Measurements from ENCODE around the gene ACAN. TPM values are rescaled to one million over a fixed set of nuclear protein-coding genes. Genes with fewer than 3 reads are reported as not detected.

ACAN gene
- total RNA-seq, 1 experiment from 2014 or later = 0.50 TPM

GRCh38 chr15:88800738-88801137 lies 2.5 kb upstream of the ACAN start:
- Mint-ChIP-seq H3K4me3 (no peak overlapping the region), H3K27ac (no peak overlapping the region), H3K27me3 (ENCODE audit: low read depth) (peaks cover 92% of the 10 kb centered on the region), H3K4me1 (peaks cover 2 to 16% of the 10 kb centered on the region in 2 experiments; a peak in 3 of 4 replicates), H3K9me3 (peaks cover 0 to 2% of the 10 kb centered on the region in 2 experiments; a peak in 1 of 5 replicates), H3K36me3 (ENCODE audit: insufficient read depth in 1 of 3, low read depth in 3 of 3) (peaks cover 0 to 2% (median 0%) of the 10 kb centered on the region in 3 experiments; a peak in 2 of 7 replicates)
- no peak overlapping the region for H3K18ac ChIP-seq (ENCODE audit: insufficient read length, low read depth, low read length)
- H4K8ac ChIP-seq (replicated peaks; ENCODE audit: insufficient read length, low read depth, low read length) = no peak overlapping the region
- DNase-seq = no peak
- TF ChIP-seq CTCF (conservative IDR thresholded peaks at IDR 0.05) = no peak
- no peak overlapping the region for H3K23ac ChIP-seq (ENCODE audit: insufficient read length, low read depth, low read length)
- peaks cover 35% of the 10 kb centered on the region for H3K27me3 ChIP-seq (ENCODE audit: insufficient read depth, low read length)
- H4K91ac ChIP-seq (ENCODE audit: insufficient read length, low read depth, low read length) = no peak overlapping the region
- no peak overlapping the region for H2BK5ac ChIP-seq (ENCODE audit: insufficient read length, low read length)
- H2BK120ac ChIP-seq (ENCODE audit: low read depth, low read length, poor library complexity, severe bottlenecking) = no peak overlapping the region
- H2BK12ac ChIP-seq (ENCODE audit: insufficient read length, low read depth, low read length) = no peak overlapping the region
- no peak overlapping the region for H2BK20ac ChIP-seq (ENCODE audit: low read depth, low read length, poor library complexity, severe bottlenecking)
- no CpG with 5 or more reads among the region's 4 CpGs for WGBS (ENCODE audit: extremely low coverage, insufficient read length, low lambda C conversion rate)
- H3K27ac ChIP-seq (ENCODE audit: insufficient read length, low read depth, low read length) = no peak overlapping the region
- H3K79me2 ChIP-seq (ENCODE audit: insufficient read depth, low read length) = no peaks in the 10 kb centered on the region
- H3K23me2 ChIP-seq (ENCODE audit: insufficient read length, low read depth, low read length, poor library complexity, severe bottlenecking) = peaks cover 11% of the 10 kb centered on the region
- no peak overlapping the region for H3K9ac ChIP-seq (ENCODE audit: extremely low read depth, insufficient read length, low read length)
- H3K56ac ChIP-seq (ENCODE audit: insufficient read length, low read depth, low read length) = no peak overlapping the region
- no peak overlapping the region for H3K14ac ChIP-seq (ENCODE audit: insufficient read depth, low read length)
- no peak overlapping the region for H2AFZ ChIP-seq (ENCODE audit: low read length)
- H3K4me2 ChIP-seq (ENCODE audit: insufficient read depth, insufficient read length, low read length) = no peak overlapping the region
- H2AK5ac ChIP-seq (ENCODE audit: insufficient read length, low read length) = no peak overlapping the region
- no peaks in the 10 kb centered on the region for H3K4me1 ChIP-seq (ENCODE audit: insufficient read depth, low read length)
- no peak overlapping the region for H3T11ph ChIP-seq (ENCODE audit: low read length)
- H3K79me1 ChIP-seq (ENCODE audit: insufficient read depth, low read depth, low read length, poor library complexity, severe bottlenecking) = no peaks in the 10 kb centered on the region
- H4K20me1 ChIP-seq (ENCODE audit: control insufficient read depth, insufficient read depth, insufficient read length) = no peaks in the 10 kb centered on the region
- no peaks in the 10 kb centered on the region for H3K9me3 ChIP-seq (ENCODE audit: control insufficient read depth, low read depth, low read length)
- no peak overlapping the region for H2BK15ac ChIP-seq (ENCODE audit: low read depth, low read length)
- no peak overlapping the region for H4K5ac ChIP-seq (ENCODE audit: insufficient read length, low read depth, low read length)
- no peak overlapping the region for H3K4ac ChIP-seq (ENCODE audit: low read depth, low read length)
